ENCODE data around the gene SLC6A17.

GRCh38 chr1:110245876-110246620, 95.8 kb downstream of the SLC6A17 start:
- TF ChIP-seq CEBPB (IDR thresholded peaks at IDR 0.05) (no peak), CREB1 (IDR thresholded peaks at IDR 0.05; ENCODE audit: low read depth) (no peak)

Data from Ishikawa (cell line).